ENCODE data around the gene HDAC4. TPM values are rescaled to one million over a fixed set of nuclear protein-coding genes. Genes with fewer than 3 reads are reported as not detected.

HDAC4 gene
- total and polyA plus RNA-seq, 2 experiments from 2014 or later, result 8.1 to 41.8 TPM

- Histone ChIP-seq H3K36me3 (ENCODE audit: insufficient read depth) (no peaks in the 10 kb centered on the region), H3K79me2 (replicated peaks; ENCODE audit: insufficient read depth) (peaks cover 80% of the 10 kb centered on the region), H2AFZ (no peak overlapping the region), H3K4me2 (no peak overlapping the region), H3F3A (replicated peaks; ENCODE audit: low read depth) (0 out of 2 replicates have a peak, but pooled peaks cover 4% of the 10 kb centered on the region), H3K4me1 (ENCODE audit: insufficient read depth) (peaks cover 32% of the 10 kb centered on the region), H4K20me1 (replicated peaks; ENCODE audit: insufficient read depth) (peaks cover 15% of the 10 kb centered on the region), H3K27ac (ENCODE audit: low read depth) (no peak overlapping the region), H3K27me3 (ENCODE audit: insufficient read depth) (no peaks in the 10 kb centered on the region), H3K9me2 (ENCODE audit: insufficient read depth) (no peaks in the 10 kb centered on the region), H3K4me3 (no peak overlapping the region)
- TF ChIP-seq, protein P1, sequence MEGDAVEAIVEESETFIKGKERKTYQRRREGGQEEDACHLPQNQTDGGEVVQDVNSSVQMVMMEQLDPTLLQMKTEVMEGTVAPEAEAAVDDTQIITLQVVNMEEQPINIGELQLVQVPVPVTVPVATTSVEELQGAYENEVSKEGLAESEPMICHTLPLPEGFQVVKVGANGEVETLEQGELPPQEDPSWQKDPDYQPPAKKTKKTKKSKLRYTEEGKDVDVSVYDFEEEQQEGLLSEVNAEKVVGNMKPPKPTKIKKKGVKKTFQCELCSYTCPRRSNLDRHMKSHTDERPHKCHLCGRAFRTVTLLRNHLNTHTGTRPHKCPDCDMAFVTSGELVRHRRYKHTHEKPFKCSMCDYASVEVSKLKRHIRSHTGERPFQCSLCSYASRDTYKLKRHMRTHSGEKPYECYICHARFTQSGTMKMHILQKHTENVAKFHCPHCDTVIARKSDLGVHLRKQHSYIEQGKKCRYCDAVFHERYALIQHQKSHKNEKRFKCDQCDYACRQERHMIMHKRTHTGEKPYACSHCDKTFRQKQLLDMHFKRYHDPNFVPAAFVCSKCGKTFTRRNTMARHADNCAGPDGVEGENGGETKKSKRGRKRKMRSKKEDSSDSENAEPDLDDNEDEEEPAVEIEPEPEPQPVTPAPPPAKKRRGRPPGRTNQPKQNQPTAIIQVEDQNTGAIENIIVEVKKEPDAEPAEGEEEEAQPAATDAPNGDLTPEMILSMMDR (conservative IDR thresholded peaks at IDR 0.05; ENCODE audit: low read depth in 2 of 2), result no peak
- no peak for TF ChIP-seq EZH2phosphoT487 (IDR thresholded peaks at IDR 0.05; ENCODE audit: unreplicated experiment)
- no peak for TF ChIP-seq JUNB (IDR thresholded peaks at IDR 0.05; ENCODE audit: unreplicated experiment)
- TF ChIP-seq, protein P2, sequence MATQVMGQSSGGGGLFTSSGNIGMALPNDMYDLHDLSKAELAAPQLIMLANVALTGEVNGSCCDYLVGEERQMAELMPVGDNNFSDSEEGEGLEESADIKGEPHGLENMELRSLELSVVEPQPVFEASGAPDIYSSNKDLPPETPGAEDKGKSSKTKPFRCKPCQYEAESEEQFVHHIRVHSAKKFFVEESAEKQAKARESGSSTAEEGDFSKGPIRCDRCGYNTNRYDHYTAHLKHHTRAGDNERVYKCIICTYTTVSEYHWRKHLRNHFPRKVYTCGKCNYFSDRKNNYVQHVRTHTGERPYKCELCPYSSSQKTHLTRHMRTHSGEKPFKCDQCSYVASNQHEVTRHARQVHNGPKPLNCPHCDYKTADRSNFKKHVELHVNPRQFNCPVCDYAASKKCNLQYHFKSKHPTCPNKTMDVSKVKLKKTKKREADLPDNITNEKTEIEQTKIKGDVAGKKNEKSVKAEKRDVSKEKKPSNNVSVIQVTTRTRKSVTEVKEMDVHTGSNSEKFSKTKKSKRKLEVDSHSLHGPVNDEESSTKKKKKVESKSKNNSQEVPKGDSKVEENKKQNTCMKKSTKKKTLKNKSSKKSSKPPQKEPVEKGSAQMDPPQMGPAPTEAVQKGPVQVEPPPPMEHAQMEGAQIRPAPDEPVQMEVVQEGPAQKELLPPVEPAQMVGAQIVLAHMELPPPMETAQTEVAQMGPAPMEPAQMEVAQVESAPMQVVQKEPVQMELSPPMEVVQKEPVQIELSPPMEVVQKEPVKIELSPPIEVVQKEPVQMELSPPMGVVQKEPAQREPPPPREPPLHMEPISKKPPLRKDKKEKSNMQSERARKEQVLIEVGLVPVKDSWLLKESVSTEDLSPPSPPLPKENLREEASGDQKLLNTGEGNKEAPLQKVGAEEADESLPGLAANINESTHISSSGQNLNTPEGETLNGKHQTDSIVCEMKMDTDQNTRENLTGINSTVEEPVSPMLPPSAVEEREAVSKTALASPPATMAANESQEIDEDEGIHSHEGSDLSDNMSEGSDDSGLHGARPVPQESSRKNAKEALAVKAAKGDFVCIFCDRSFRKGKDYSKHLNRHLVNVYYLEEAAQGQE (IDR thresholded peaks at IDR 0.05; ENCODE audit: unreplicated experiment), result no peak
- no peak for TF ChIP-seq EZH2 (IDR thresholded peaks at IDR 0.05; ENCODE audit: low read depth, unreplicated experiment)
- no peak for TF ChIP-seq ZNF114 (CRISPR knock-in tag; IDR thresholded peaks at IDR 0.05)
- no peak for TF ChIP-seq POLR2AphosphoS5 (IDR thresholded peaks at IDR 0.05; ENCODE audit: low read depth)
- TF ChIP-seq CREB1 (CRISPR knock-in tag; IDR thresholded peaks at IDR 0.05; ENCODE audit: low read depth), result no peak
- peaks cover 47% of the 10 kb centered on the region for H3K4me1 Mint-ChIP-seq
- DNase-seq (ENCODE audit: low spot score) (no peak), ATAC-seq (no peak)
- peaks cover 8% of the 10 kb centered on the region for H3K27me3 Mint-ChIP-seq (ENCODE audit: insufficient read depth, low read depth, poor library complexity)
- H3K4me3 Mint-ChIP-seq, result no peak overlapping the region
- H3K27ac Mint-ChIP-seq, result peak overlapping the region; percentile 86; the same call in 1 of the 2 replicates
- no peaks in the 10 kb centered on the region for H3K9me3 Mint-ChIP-seq
- peaks cover 7% of the 10 kb centered on the region; the same call in 2 of the 3 replicates for H3K36me3 Mint-ChIP-seq (ENCODE audit: low read depth)
Measured at GRCh38 chr2:239378918-239379640, 21.7 kb downstream of the HDAC4 start.

Data from GM23338 (cell line).